Calu3 (cell line): ENCODE data around the gene MGAT5. TPM values are rescaled to one million over a fixed set of nuclear protein-coding genes. Genes with fewer than 3 reads are reported as not detected.

Experiments used
- BruUV-seq: library from RNA; stranded (reverse); fragments of 400-500 nt; replicated peaks from 2 replicates; lab custom pipeline; 2021; lab: Mats Ljungman, UMichigan
- CTCF ChIA-PET: fragments of 300-600 bp; sonication (Branson Sonifier 250); formaldehyde crosslinking; loops from one replicate; lab custom pipeline; 2022; ENCODE audit warnings: antibody characterized with exemption; lab: Charles Lee
- DNase-seq: peaks from one replicate; pipeline ENCODE4 v3.0.0; 2022
- H3K27ac Mint-ChIP-seq: one replicate; pipeline ENCODE4 v1.8.0; 2022; ENCODE audit warnings: mixed read lengths; ENCODE audit not compliant: unreplicated experiment
- H3K27me3 Mint-ChIP-seq: one replicate; pipeline ENCODE4 v1.8.0; 2022; ENCODE audit warnings: mixed read lengths; ENCODE audit not compliant: unreplicated experiment
- H3K36me3 Mint-ChIP-seq: one replicate; pipeline ENCODE4 v1.8.0; 2022; ENCODE audit warnings: mild to moderate bottlenecking, moderate library complexity, mixed read lengths; ENCODE audit not compliant: insufficient read depth, unreplicated experiment
- H3K4me1 Mint-ChIP-seq: one replicate; pipeline ENCODE4 v1.8.0; 2022; ENCODE audit warnings: mild to moderate bottlenecking, low read depth, mixed read lengths; ENCODE audit not compliant: unreplicated experiment
- H3K4me3 Mint-ChIP-seq: one replicate; pipeline ENCODE4 v1.8.0; 2022; ENCODE audit warnings: mild to moderate bottlenecking, low read depth, moderate library complexity, mixed read lengths; ENCODE audit not compliant: unreplicated experiment
- H3K9me3 Mint-ChIP-seq: one replicate; pipeline ENCODE4 v1.8.0; 2022; ENCODE audit warnings: low read depth, mixed read lengths; ENCODE audit not compliant: unreplicated experiment
- intact Hi-C: fragments of 100-400 bp; cut with micrococcal nuclease; formaldehyde crosslinking; loops from one replicate; pipeline ENCODE4 v1.10.0; 2022; ENCODE audit not compliant: unreplicated experiment
- total RNA-seq: library from RNA; stranded (reverse); gene quantifications from 2 replicates; pipeline ENCODE4 v1.2.3, GENCODE V29; 2022
- TF ChIP-seq, protein P1 (sequence below): fragments of 200-600 bp; IDR thresholded peaks from one replicate; pipeline ENCODE4 v1.8.0; 2022; ENCODE audit warnings: antibody characterized with exemption; ENCODE audit not compliant: unreplicated experiment

Gene MGAT5
- total RNA-seq, 1 experiment from 2014 or later: 129 TPM

DNA sequence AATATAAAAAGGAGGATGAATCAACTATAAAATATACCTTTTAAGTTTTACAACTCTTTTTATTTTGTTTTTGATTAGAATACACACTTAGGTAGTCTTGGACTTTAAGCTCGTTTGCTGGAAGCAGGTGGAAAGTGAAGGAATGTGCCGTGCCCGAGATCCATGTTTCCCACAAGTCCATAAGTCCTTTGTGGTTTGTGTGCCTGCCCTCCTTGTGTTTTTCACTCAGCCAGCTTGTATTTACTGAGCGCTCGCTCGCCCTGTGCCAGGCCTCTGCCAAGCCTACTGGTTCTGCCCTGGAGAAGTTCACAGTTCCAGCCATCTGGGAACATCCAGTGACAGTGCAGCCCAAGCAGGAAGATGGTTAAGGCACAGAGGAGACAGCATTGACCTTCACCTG is 142.6 kb downstream of the MGAT5 start:
- intact Hi-C loops: no loop called here

DNA sequence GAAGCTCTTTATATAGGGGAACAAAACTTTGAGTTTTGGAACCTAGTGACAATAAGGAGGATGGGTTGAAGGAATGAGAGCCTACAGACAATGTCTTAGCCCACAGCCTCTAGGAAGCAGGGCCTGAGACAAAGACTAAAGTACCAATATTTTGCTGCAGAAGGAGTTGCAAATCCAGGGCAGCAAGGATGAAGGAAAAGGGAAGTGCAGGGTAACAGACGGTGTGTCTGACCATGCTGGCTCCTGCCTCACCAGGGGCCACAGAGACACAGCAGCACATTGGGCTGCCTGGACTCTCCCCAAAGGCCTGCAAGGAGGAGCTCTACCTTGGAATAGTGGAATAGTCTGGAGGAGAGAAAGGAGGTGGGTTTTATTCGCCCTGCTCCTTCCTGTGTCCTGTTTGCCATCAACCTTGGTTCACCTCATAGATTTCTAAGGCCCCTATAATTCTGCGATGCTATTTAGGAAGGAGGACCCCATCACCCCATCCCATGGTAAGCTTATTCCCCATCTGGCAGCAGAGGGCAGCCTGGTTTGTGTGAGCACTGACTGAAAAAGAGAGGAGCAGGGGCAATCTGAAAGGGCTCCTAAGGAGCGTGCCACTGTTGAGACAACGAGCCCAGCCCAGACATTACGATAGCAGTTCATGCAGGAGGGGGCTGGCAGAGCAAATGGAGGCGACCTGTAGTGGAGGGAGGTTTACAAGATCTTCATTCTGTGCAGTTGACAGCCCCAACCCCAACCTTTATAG is 143.4 kb downstream of the MGAT5 start:
- H3K27ac Mint-ChIP-seq: no peak overlapping the region
- DNase-seq: no peak
- peaks cover 5% of the 10 kb centered on the region for H3K36me3 Mint-ChIP-seq
- no peaks in the 10 kb centered on the region for H3K9me3 Mint-ChIP-seq
- H3K27me3 Mint-ChIP-seq: no peaks in the 10 kb centered on the region
- TF ChIP-seq, protein P1, sequence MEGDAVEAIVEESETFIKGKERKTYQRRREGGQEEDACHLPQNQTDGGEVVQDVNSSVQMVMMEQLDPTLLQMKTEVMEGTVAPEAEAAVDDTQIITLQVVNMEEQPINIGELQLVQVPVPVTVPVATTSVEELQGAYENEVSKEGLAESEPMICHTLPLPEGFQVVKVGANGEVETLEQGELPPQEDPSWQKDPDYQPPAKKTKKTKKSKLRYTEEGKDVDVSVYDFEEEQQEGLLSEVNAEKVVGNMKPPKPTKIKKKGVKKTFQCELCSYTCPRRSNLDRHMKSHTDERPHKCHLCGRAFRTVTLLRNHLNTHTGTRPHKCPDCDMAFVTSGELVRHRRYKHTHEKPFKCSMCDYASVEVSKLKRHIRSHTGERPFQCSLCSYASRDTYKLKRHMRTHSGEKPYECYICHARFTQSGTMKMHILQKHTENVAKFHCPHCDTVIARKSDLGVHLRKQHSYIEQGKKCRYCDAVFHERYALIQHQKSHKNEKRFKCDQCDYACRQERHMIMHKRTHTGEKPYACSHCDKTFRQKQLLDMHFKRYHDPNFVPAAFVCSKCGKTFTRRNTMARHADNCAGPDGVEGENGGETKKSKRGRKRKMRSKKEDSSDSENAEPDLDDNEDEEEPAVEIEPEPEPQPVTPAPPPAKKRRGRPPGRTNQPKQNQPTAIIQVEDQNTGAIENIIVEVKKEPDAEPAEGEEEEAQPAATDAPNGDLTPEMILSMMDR: no peak
- CTCF ChIA-PET: no interaction called here
- peaks cover 12% of the 10 kb centered on the region for H3K4me1 Mint-ChIP-seq
- no TSS peak for BruUV-seq
- no peak overlapping the region for H3K4me3 Mint-ChIP-seq
- intact Hi-C loops: no loop called here

More for the DNA sequence above, 142.6 kb downstream of the MGAT5 start:
- Mint-ChIP-seq H3K4me3 (no peak overlapping the region), H3K36me3 (peaks cover 12% of the 10 kb centered on the region), H3K27ac (no peak overlapping the region), H3K9me3 (no peaks in the 10 kb centered on the region), H3K27me3 (no peaks in the 10 kb centered on the region), H3K4me1 (peaks cover 21% of the 10 kb centered on the region)
- TF ChIP-seq, protein P1: no peak
- CTCF ChIA-PET: interaction anchor here (0.5 kb wide), 1 partner anchor 849 kb away, joined by 4 read pairs; no protein-coding TSS in a partner anchor
- BruUV-seq: no TSS peak
- DNase-seq: no peak

DNA sequence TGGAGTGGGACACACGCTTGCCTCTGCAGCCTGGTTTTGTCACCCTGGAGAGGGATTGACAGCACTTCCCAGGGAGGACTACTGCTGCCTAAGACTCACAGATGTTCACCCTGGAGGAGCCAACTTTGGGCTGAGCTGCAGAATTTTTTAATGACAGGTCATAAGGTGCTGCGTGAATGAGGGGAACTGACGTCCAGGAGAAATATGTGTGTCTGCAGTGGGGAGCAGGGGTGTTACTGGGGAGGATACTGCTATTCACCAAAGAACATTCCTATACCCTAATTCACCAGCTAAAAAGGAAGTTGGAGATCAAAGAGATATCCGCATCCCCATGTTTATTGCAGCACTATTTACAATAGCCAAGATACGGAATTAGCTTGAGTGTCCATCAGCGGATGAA is 144.4 kb downstream of the MGAT5 start:
- no peak for DNase-seq
- CTCF ChIA-PET: no interaction called here
- BruUV-seq: no TSS peak
- no peak overlapping the region for H3K4me3 Mint-ChIP-seq
- no peaks in the 10 kb centered on the region for H3K27me3 Mint-ChIP-seq
- H3K9me3 Mint-ChIP-seq: no peaks in the 10 kb centered on the region
- peaks cover 5% of the 10 kb centered on the region for H3K36me3 Mint-ChIP-seq
- intact Hi-C loops: no loop called here
- peaks cover 10% of the 10 kb centered on the region for H3K4me1 Mint-ChIP-seq
- TF ChIP-seq, protein P1: no peak
- no peak overlapping the region for H3K27ac Mint-ChIP-seq

DNA sequence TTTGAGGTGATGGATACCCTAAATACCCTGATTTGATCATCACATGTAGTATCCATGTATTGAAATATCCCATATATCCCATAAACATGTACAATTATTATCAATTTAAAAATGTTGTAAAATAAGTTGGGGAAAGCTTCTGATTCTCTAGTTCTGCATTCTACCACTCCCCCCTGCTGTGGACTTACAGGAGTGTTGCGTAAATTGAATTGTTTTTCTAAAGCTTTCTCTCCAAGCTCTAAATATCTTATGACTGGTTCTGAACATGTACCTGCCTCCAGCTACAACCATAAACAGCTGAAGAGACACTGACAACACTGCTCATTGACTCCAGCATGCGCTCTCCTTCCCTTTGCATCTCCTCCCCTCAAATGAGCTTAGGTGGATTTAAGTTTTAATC is 145.2 kb downstream of the MGAT5 start:
- peaks cover 10% of the 10 kb centered on the region for H3K4me1 Mint-ChIP-seq
- H3K27me3 Mint-ChIP-seq: no peaks in the 10 kb centered on the region
- TF ChIP-seq, protein P1: no peak
- no peak overlapping the region for H3K27ac Mint-ChIP-seq
- intact Hi-C loops: no loop called here
- BruUV-seq: no TSS peak
- H3K9me3 Mint-ChIP-seq: no peaks in the 10 kb centered on the region
- no peak for DNase-seq
- CTCF ChIA-PET: no interaction called here
- no peak overlapping the region for H3K4me3 Mint-ChIP-seq
- H3K36me3 Mint-ChIP-seq: peaks cover 5% of the 10 kb centered on the region
